Right atrium auricular region (tissue), 2 donors: ENCODE measurements around the gene VGLL4. TPM values are rescaled to one million over a fixed set of nuclear protein-coding genes. Genes with fewer than 3 reads are reported as not detected.

Experiments used
- DNase-seq: peaks from one replicate; pipeline ENCODE4 v3.0.0-alpha.2; 2019; ENCODE audit warnings: low spot score
- H3K27ac ChIP-seq, 2 donors: fragments of 200-600 bp; sonication (generic); 1 replicate in 1 of 2; 2 replicates in 1 of 2; pipeline ENCODE4 v1.5.1; 2016 to 2019
- H3K27me3 ChIP-seq, 2 donors: fragments of 200-600 bp; sonication (generic); one replicate each; pipeline versions ENCODE4 v1.5.1 to v1.6.0; 2017 to 2019
- H3K36me3 ChIP-seq: fragments of 200-600 bp; sonication (generic); one replicate; pipeline ENCODE4 v1.5.1; 2016
- H3K4me1 ChIP-seq, 2 donors: fragments of 200-600 bp; sonication (generic); one replicate each; pipeline versions ENCODE4 v1.5.1 to v1.6.0; 2017 to 2019
- H3K4me3 ChIP-seq, 2 donors: fragments of 200-600 bp; sonication (generic); 1 replicate in 1 of 2; 2 replicates in 1 of 2; pipeline ENCODE4 v1.5.1; 2017 to 2019; ENCODE audit warnings: mild to moderate bottlenecking in 1 of 2, moderate library complexity in 1 of 2
- H3K9me3 ChIP-seq, 2 donors: fragments of 200-600 bp; sonication (generic); one replicate each; pipeline ENCODE4 v1.5.1; 2019
- total RNA-seq, 2 donors: library from RNA; depleted of rRNA; stranded (reverse); fragments of >200 nt; gene quantifications; one replicate each; pipeline ENCODE4 v1.1.0, GENCODE V29; 2016
- TF ChIP-seq, protein P1 (sequence below), 2 donors: fragments of 200-600 bp; sonication (generic); IDR thresholded peaks; one replicate each; pipeline ENCODE4 v1.5.1; 2019; ENCODE audit warnings: antibody characterized with exemption in 2 of 2

The VGLL4 gene
- total RNA-seq, 2 donors from 2014 or later, result 30.2 to 64.6 TPM

DNA sequence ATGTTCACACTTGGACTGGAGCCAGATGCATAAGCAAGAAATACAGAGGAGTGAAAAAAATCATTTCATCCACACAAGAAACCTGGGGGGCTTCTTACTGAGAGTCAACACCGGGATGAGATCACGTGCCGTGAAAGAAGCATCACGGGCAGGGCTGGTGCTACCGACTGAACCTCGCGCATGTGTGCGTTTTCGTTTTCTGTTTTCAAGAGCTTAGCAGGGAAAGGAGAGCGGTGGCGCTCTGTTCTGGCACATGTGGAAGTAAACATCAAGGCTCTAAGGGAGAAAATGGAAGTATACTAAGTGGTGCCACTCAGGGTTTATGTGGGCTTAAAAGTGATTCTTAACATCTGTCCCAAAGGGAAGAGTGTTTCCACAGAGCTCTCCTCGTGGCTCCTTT, 55.9 kb downstream of the VGLL4 start:
- Histone ChIP-seq H3K27ac (peak overlapping the region in 1 of 2 donors; percentile 2), H3K9me3 (no peaks in the 10 kb centered on the region), H3K36me3 (no peaks in the 10 kb centered on the region), H3K4me3 (no peak overlapping the region), H3K4me1 (peaks cover 0 to 97% of the 10 kb centered on the region in 2 donors), H3K27me3 (no peaks in the 10 kb centered on the region)
- DNase-seq, result no peak
- TF ChIP-seq, protein P1, sequence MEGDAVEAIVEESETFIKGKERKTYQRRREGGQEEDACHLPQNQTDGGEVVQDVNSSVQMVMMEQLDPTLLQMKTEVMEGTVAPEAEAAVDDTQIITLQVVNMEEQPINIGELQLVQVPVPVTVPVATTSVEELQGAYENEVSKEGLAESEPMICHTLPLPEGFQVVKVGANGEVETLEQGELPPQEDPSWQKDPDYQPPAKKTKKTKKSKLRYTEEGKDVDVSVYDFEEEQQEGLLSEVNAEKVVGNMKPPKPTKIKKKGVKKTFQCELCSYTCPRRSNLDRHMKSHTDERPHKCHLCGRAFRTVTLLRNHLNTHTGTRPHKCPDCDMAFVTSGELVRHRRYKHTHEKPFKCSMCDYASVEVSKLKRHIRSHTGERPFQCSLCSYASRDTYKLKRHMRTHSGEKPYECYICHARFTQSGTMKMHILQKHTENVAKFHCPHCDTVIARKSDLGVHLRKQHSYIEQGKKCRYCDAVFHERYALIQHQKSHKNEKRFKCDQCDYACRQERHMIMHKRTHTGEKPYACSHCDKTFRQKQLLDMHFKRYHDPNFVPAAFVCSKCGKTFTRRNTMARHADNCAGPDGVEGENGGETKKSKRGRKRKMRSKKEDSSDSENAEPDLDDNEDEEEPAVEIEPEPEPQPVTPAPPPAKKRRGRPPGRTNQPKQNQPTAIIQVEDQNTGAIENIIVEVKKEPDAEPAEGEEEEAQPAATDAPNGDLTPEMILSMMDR (IDR thresholded peaks at IDR 0.05), result no peak

DNA sequence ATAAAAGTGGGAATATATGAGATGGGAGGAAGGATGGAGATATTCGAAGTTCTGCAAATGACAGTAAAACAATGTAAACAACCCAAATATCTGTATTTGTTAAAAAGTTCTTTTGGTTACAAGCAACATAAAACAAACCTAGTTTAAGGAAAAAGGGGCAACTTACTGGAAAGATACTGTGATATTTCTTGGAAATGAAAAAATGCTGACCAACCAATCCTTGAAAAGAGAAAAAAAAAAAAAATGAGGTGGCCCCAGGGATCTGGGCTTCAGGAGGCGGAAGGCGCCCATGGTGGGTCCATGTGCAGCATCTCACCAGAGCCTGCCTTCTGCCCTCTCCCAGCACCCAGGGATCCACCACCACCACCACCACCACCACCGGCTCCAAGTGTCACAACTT, 59.1 kb downstream of the VGLL4 start:
- Histone ChIP-seq H3K27me3 (no peaks in the 10 kb centered on the region), H3K4me1 (peaks cover 0 to 87% of the 10 kb centered on the region in 2 donors), H3K27ac (no peak overlapping the region), H3K36me3 (no peaks in the 10 kb centered on the region), H3K9me3 (no peaks in the 10 kb centered on the region), H3K4me3 (no peak overlapping the region)
- DNase-seq, result no peak
- TF ChIP-seq, protein P1 (IDR thresholded peaks at IDR 0.05), result no peak

DNA sequence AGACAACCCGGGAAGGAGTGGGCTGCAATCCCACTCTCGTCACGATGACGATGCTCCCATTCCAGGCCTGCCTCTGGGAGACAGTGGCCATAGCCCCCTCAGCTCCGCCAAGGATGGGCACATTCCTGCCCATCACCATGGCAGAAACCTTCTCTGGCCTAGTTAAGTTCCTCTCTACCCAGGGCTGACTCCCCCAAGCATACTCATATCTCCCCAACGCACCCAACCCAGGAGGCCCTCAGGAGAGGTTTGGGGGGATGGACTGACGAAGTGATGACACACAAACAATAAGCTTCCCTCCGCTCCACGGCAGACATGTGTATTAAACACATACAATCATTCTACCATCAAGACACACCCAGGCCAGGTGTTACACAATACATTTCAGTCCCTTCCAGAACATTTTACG, 60.1 kb downstream of the VGLL4 start:
- TF ChIP-seq, protein P1 (IDR thresholded peaks at IDR 0.05), result no peak
- no peaks in the 10 kb centered on the region for H3K9me3 ChIP-seq
- H3K4me3 ChIP-seq, result no peak overlapping the region
- H3K4me1 ChIP-seq, result peaks cover 0 to 77% of the 10 kb centered on the region in 2 donors
- no peaks in the 10 kb centered on the region for H3K27me3 ChIP-seq
- no peak for DNase-seq
- H3K27ac ChIP-seq, result peak overlapping the region; percentile 59 to 72
- no peaks in the 10 kb centered on the region for H3K36me3 ChIP-seq

DNA sequence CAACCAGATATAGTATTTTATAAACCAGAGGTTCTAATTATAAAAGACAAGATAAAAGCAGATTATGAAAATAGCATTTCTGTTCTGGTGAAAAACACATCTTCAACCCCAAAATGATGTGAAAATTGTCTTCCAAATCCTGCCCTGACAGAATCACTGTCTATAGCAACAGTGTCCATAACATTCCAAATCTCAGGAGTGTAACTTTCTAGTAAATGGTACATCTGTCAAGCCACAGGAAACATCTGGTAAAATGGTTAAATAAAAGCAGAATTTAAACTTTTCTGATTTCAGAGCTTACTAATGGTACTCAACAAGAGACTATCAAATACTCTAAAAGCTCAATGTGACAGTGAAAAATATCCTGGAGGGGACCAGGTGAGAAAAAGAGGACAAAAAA, 60.5 kb downstream of the VGLL4 start:
- no peak overlapping the region for H3K4me3 ChIP-seq
- no peaks in the 10 kb centered on the region for H3K36me3 ChIP-seq
- peak overlapping the region; percentile 59 to 72 for H3K27ac ChIP-seq
- TF ChIP-seq, protein P1 (IDR thresholded peaks at IDR 0.05), result no peak
- H3K27me3 ChIP-seq, result no peaks in the 10 kb centered on the region
- no peak for DNase-seq
- H3K4me1 ChIP-seq, result peaks cover 0 to 74% of the 10 kb centered on the region in 2 donors
- H3K9me3 ChIP-seq, result no peaks in the 10 kb centered on the region

DNA sequence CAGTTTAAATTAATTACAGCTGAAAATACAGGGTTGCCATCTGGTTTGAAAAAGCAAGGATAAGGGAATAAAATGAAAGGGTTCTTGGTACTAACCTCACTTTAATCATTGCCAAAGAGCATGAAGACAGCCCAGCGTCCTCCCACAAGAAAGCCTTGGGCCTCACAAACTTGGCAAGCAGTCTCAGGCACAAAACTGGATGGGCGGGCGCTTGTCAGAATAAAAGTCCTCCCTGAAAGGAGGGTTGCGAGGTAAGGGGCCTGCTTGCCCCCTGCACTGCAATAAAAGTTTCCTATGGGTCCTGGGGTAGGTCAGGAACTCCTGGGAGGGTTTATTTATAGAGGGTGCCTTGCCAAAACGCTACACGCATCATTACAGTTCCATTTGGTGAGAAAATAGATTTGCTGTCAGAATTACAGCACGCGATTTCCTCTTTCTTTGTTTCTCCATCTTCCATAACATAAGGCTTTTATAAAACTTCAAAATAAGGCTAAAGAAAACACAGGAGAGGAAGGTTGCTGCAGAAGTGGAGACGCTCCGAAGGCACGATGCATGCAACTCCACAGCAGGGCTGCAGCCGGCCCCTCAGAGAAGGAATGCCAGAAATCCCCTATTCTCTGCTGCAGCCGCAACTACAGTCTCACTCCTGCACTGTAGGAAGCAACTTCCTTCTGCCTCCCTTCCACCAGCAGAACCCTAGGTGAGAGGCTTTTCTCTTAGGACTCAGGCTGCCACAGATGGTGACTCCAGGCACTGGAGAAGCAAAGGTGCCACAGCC, 61.3 kb downstream of the VGLL4 start:
- no peaks in the 10 kb centered on the region for H3K27me3 ChIP-seq
- peak; percentile 85 for DNase-seq
- TF ChIP-seq, protein P1 (IDR thresholded peaks at IDR 0.05), result no peak

More for the DNA sequence above, 61.3 kb downstream of the VGLL4 start:
- Histone ChIP-seq H3K36me3 (no peaks in the 10 kb centered on the region), H3K27ac (peak overlapping the region; percentile 59 to 72), H3K4me3 (peak overlapping the region; percentile 6 to 38), H3K4me1 (peaks cover 0 to 74% of the 10 kb centered on the region in 2 donors), H3K9me3 (no peaks in the 10 kb centered on the region)
